HG02870 (cell line): ENCODE data around the gene BANK1.

ENCODE experiments used
- ATAC-seq: cut with Tn5 transposase; IDR thresholded peaks from one replicate; pipeline ENCODE4 v1.9.1; 2021; ENCODE audit warnings: mild to moderate bottlenecking, moderate library complexity; ENCODE audit not compliant: unreplicated experiment

The BANK1 gene, protein sequence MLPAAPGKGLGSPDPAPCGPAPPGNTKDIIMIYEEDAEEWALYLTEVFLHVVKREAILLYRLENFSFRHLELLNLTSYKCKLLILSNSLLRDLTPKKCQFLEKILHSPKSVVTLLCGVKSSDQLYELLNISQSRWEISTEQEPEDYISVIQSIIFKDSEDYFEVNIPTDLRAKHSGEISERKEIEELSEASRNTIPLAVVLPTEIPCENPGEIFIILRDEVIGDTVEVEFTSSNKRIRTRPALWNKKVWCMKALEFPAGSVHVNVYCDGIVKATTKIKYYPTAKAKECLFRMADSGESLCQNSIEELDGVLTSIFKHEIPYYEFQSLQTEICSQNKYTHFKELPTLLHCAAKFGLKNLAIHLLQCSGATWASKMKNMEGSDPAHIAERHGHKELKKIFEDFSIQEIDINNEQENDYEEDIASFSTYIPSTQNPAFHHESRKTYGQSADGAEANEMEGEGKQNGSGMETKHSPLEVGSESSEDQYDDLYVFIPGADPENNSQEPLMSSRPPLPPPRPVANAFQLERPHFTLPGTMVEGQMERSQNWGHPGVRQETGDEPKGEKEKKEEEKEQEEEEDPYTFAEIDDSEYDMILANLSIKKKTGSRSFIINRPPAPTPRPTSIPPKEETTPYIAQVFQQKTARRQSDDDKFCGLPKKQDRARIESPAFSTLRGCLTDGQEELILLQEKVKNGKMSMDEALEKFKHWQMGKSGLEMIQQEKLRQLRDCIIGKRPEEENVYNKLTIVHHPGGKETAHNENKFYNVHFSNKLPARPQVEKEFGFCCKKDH

DNA sequence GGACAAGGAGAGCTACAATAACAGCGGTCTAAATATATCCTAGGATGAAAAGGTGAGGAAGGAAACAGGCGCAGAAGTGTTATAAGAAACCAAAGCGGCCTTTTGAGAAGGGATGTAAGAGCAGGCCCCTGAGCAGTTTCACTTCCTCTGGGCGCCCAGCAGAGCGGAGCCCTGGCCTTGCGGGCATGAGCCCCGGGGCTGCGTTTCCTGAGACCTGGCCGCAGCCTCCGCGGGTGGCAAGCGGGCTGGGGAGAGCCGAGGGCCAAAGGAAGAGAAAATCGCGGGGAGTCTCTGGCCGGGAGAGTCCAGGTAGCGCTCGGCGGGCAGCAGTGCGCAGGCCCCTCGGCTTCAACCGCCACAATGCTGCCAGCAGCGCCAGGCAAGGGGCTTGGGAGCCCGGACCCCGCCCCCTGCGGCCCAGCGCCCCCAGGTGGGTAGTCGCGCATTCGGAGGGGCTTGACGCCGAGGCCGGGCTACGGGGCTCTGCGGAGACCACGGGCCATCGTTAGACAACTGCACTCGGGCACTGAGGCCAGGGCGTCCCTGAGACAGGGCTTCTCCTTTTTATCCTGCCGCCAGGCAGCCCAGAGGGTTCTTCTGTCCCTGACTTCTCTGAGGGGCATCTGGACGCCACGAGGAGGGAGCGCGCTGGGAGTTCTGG, at the start of gene BANK1:
Gene BANK1 (plus strand): TSS at position 210 of the 661 bp plus-strand sequence. CDS start 151 bp downstream, at position 361.
- ATAC-seq: peak; percentile 98

DNA sequence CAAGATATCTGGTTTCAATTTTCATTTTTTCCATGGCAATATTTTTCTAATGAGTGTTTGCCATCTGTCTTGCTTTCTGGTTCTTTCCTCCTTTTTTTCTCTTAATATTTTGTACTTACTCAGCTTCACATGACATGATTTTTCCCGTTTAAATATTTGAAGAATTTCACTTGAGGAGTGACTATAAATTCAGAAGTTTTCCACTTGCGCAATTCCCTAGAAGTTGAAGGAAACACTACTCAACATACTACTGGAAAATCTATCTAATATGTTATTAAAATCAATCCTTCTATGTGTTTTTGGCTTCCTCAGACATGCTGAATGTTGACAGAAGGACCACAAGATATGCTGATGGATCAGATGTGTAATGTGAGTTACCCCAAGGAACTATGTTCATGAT, 36.8 kb upstream of the BANK1 start:
- ATAC-seq: no peak

DNA sequence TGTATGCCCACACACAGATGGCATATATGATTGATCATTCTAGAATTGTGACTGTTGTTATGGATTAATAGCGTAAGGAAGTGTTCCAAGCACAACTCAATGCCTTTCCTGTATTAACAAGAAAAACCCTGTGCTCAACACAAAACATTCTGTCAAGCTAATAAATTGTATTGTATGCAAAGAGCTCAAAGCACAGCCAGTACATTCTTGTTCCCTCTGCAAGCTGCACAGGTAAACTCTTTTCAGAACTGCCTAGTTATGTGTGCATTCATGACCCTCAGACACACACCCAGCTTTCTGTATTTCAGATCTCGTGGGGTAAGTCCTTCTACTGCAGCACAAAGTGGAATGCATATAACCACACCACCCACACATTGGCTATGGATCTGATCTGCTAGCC, 34.3 kb upstream of the BANK1 start:
- ATAC-seq: no peak

DNA sequence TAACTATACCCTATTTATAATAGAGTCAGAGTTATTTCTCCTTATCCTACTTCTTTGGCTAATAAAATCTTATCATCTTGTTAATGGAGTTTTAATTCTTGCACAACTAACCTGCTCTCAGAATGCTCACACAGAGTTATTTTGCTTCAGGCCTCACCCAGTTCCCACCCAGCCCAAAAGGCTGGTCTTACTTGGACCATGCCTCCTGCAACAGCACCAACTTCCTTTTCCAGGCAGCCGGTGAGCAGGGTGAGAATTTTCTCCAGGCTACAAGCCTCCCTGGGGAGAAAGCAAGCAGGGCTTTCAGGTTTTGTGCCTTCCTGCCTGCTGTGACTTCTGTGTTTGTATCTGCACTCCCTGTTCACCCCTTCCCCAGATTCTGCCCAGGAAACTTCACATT, 29.1 kb upstream of the BANK1 start:
- ATAC-seq: no peak

DNA sequence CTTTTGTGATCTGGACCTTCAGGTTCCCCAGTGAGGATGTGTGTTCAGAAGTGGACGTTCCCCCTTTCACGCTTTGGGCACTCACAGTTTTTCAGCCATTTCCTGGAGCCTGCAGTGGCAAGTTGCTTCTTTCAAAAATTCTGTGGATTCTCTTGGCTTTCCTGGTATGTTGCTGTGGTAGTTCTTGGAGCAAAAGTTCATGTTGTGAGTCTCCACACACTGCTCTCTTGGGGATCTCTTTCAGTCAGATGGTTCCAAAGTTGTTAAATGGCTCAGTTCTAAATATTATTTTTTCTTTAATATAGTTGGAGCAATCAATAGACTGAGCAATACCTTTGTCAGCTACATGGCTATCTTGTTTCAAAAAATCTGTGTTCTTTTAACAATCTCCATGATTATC, 28.5 kb upstream of the BANK1 start:
- ATAC-seq: no peak

DNA sequence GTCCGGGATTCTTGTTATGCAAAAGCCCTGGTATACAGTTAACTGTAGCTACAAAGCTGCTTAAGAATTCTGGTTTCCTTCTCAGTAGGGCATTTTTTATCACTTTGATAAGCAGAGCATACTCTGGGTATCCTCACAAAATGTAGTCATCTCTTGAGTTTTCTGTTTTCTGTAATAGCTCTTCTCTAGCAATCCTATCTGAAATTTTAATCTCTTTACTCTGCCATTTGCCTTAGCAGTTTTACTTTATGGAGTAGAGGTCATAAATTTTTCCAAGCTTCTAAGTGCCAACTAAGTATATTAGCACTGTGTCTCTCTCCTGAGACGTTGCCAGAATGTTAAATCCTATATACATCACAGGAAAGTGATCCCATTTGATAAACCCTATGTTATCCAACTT, 28.0 kb upstream of the BANK1 start:
- no peak for ATAC-seq

DNA sequence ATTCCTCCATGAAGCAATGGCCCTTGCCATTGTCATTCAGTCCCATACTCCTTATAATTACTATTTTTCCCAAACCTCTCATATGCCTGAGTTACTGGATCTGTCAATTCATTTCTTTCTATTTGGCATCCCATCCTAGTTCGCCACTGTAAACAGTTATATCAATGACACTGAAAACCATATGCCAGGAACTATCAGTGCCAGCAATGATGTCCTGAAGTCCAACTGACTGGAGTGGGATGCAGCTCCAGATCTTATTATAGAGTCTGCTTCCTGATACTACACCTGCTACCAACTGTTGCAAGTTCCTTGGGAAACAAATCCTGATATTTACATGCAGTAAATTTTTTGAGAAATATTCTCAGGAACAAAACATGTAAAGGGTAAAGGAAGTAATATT, 27.0 kb upstream of the BANK1 start:
- ATAC-seq: no peak

DNA sequence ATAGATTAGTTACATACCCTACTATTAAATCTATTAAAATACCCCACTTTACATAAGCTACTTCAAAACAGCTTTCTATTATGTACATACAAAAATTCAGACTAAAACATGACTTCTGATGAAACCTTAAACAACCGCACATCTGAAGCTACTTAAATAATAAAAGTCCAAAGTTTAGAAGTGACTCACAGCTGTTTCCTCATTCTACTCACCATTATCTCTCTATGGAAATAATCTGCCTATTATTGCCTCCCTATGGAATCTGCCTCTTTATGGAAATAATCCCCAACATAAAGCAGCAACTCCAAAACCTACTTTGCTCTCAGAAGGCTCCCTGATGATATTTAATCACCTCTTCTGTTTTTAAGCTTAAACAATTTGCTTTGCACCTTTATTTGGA, 15.7 kb upstream of the BANK1 start:
- no peak for ATAC-seq

DNA sequence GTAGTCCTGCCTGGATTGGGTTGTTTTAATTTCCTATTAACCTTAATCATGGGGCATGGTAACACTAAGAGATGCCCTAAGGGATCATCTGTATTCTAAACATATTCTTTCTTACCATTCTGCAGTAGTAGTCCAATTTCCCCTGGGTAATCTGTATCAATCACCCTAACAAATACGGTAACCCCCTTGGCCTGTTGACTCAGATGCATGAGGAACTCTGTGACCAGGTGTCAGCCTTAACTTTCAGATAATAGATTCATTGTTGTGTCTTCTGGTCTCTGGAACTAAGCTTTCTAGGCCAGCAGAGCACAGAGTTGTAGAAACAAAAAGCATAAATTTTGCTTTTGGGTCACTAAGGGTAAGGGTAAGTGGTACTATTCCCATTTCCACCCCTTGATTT, 13.1 kb upstream of the BANK1 start:
- no peak for ATAC-seq

DNA sequence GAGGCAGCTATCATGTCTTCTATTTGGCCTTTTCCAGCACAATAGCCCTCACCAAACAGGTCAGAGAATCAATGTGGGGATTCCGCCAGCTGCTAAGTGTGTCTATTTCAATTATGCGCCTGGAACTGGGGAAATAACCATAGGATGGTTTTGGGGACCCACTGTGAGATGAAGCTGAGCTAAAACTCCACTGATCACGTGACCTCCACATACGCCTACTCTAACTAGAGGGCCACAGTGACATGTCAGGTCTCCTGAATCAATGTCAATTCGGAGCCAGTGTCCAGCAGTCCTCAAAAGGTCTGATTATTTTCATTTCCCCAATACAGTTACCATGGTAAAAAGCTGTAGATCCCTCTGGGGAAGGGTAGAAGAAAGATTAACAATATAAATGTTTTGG, 10.2 kb upstream of the BANK1 start:
- ATAC-seq: no peak

DNA sequence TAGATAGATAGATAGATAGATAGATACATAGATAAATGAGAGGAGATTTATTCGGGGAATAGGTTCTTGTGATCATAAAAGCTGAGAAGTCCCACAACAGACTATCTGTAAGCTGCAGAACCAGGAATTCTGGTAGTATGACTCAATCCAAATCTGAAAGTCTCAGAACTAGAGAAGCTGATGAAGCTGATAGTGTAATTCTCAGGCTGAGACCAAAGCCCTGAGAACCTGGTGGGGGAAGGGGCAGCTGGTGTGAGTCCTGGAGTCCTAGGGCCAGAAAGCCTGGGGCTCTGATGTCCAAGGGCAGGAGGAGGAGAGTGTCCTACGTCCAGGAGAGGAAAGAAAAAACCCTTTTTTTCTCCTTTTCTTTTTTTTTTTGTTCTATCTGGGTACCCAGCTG, 8.0 kb upstream of the BANK1 start:
- ATAC-seq: peak; percentile 52

DNA sequence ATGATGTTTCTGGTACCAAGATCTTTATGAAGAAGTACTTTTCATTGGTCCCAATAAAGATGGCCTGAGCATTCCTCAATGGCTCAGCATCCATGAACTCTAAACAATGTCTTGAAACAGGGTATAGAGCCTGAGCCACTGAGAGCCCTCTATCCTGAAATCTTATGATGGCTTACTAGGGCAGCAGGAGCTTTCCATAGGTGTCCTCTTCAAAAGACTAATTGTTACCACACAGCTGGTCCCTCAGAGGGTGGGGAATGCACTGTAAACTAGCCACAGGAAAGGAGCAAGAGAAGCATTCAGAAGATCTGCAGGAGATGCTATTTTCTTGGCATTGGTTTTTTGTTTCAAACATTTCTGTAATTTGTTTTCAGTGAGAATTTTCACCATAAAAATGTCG, 5.6 kb upstream of the BANK1 start:
- ATAC-seq: no peak

DNA sequence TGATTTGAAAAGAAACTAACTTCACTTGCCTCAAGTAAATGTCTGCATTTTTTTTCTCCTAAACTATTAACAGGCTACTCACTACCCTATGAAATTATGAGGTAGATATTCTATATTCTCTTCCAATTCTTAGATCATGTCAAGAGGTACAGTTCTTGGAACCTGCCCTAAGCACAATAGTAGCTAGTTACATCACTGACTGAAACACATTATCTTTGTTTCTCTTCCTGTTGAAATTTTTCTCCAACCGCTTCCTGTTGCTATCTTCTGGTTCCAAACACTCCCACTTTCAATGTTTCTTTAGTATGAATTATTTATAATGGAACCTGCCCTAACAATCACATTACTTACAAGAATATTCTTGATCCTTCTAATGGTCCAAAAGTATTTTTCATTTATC, 5.0 kb upstream of the BANK1 start:
- peak; percentile 36 for ATAC-seq

DNA sequence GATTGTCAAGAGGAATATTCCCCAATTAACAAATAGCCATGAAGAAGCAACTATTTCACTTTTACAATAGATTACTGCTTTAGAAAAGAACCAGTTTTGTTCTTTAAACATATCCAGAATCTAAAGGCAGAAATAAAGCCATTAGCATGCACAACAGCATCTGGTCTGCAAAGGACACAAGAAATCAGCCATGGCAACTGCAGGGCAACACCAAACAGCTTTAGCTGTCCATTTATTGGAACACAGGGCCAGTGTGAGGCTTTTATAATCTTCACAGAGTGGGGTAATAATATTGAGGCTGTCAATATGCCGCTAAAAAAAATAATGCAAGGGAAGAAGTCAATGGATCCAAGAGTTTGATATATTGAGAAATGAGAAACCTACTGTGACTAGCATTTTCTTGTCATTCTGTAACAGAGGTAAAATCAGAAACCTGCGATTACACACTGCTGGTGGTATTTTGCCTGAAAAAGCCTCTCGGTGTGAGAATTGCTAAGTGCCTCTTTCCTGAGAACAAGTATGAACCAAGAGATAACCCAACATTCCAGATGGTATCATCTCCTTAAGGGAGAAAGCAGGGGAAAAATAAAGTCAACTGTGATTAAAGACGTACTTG, 2.7 kb upstream of the BANK1 start:
- ATAC-seq: no peak

DNA sequence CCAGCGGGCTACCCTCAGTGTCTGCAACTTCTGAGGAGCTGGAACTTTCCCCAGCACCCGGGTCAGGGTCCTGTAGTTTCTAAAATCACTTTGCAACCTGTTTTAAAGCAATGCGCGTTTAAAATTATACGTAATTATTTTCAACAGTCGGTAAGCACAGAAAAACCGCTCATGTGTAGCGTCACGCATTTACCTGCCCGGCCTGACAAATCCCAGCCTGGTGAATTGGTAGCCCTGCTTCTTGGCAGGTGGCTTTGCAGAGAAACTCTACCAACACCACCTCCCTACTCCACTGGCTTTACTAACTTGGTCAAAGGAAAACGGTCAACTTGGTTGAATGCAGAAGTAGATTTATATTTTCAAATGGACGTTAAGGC, 640 bp downstream of the BANK1 start:
- ATAC-seq: peak; percentile 7

DNA sequence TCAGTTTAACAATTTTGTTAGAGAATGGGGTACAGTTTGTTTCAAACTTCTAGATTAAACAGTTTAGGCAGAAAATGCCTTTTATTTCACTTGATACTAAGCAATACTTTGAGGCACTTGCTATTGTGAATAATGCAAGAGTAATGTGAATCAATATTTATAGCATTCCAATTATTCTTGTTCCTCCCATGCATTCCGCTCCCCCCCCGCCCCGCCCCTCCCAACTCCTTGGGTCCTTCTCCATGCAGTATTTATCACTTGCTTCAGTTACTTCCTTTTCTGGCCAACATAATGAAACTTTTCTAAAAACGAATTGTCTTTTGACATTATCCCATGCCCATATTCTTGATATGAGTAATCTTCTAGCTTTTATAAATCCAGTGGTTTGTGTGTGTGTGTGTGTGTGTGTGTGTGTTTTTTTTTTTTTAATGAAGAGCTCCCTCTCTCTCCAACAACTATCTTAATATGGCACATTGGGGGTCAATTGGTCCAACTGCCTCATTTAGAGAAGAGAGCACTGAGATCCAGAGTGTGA, 1.6 kb downstream of the BANK1 start:
- ATAC-seq: no peak

DNA sequence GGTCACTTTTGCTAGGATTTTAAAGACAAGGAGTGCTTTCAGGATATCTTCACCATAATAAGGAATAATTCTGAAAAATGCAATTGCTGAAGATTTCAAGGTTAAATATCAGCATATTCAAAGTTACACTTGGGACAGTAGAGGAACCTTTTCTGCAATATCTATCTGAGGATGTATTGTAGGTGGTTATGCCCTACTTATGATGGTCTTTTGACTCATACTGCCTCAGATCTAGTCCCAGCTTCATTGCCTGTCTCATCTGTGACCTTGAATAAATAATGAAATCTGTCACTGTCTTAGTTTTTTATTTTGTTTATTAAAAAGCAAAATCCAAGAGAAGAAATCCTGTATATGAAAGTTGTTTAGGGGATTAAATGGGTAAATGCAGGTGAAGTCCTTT, 2.9 kb downstream of the BANK1 start:
- no peak for ATAC-seq

DNA sequence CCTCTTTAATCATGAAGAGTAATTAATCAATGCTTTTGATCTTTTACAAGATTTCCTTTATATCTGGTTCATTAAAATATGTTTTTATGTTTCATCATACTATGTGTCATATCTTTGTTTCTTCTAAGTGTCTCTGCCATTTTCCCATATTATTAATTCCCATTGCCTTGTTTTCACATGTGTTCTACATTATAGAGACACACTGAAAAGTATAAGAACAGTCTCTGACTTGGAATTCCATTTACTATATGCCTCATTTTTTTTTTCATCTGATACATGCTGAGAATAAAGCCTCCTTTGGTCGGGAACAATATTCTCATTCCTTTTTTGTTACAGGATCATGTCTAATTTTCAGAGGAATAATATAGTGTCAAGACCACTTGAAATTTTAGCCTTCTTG, 4.3 kb downstream of the BANK1 start:
- ATAC-seq: no peak

DNA sequence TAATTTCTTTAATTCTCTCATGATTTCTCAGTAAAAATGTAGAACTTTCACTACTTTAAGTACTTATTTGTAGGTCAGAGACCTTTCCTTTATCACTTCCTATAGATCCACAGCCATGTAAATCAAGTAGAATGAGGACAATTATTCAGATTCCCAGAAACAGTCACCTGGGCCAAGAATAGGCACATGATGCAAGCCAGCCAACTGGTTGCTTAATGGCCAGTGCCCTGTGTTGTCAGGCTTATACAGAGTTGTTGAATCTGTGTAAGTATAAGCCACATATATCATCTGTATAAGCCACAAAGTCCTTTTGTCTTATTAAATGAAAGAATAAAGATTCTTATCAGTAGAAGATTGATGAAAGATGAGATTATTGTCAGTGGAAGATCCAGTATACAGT, 5.2 kb downstream of the BANK1 start:
- ATAC-seq: no peak

DNA sequence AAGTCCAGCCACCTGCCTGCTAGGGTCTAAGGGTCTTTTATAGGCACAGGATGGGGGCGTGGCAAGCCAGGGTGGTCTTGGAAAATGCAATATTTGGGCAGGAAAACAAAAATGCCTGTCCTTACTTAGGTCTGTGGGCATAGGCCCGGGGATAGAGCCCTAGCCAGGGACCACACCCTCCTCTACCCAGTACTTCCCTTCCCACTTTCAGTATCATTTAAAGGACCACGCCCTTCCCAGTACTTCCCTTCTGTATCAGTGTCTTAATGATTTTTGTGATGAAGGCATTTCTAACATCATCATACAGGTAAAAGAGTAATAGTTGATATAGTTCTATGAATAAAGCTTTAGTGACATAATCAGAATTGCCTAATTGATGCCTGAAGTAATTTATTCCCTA, 11.4 kb downstream of the BANK1 start:
- ATAC-seq: no peak

DNA sequence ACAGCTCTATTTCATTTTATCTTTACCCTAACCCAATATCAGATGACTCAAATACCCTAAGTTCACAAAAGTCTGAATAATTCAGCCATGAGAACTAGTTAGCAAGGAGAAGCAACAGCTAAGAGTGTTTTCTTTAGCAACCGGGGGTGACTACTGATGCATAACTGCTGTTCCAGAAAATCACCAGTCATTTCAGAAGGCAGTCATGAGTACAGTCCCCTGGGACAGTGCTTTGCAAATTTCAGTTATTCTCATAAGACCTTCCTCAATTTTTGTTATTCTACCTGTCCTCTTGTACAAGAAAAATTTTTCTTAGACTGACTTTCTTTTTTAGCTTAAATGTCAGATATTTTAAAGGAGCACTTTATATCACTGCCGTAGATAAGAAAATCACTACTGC, 16.4 kb downstream of the BANK1 start:
- peak; percentile 99 for ATAC-seq
